ENCODE data around the gene CD300LG. TPM values are rescaled to one million over a fixed set of nuclear protein-coding genes. Genes with fewer than 3 reads are reported as not detected.

The CD300LG gene
- total RNA-seq, 2 experiments from 2014 or later = not detected

GRCh38 chr17:43897831-43898230 lies 50.9 kb downstream of the CD300LG start:
- no peaks in the 10 kb centered on the region for H3K36me3 ChIP-seq (ENCODE audit: insufficient read depth, low read length)
- no peak overlapping the region for H2AFZ ChIP-seq (ENCODE audit: low read length)
- no peak overlapping the region for H3K27ac ChIP-seq (ENCODE audit: low read depth, low read length, poor library complexity, severe bottlenecking)
- intact Hi-C loops (cut with micrococcal nuclease; ENCODE audit: unreplicated experiment) = no loop called here
- no peak for DNase-seq (ENCODE audit: low spot score)
- ChIA-PET POLR2A (no interaction called here), CTCF (ENCODE audit: unreplicated experiment) (no interaction called here)
- no peak for TF ChIP-seq EZH2phosphoT487 (IDR thresholded peaks at IDR 0.05; ENCODE audit: borderline replicate concordance, low read depth, low read length)
- TF ChIP-seq CTCF (conservative IDR thresholded peaks at IDR 0.05; ENCODE audit: low read length) = no peak
- H3K9me2 ChIP-seq (ENCODE audit: insufficient read depth, low read length) = no peaks in the 10 kb centered on the region
- no peaks in the 10 kb centered on the region for H3K4me1 ChIP-seq (ENCODE audit: insufficient read depth, low read length, poor library complexity, severe bottlenecking)
- no peaks in the 10 kb centered on the region for H3K79me2 ChIP-seq (ENCODE audit: insufficient read depth, low read depth, low read length)
- H3K4me2 ChIP-seq (ENCODE audit: low read length) = no peak overlapping the region
- H3K9me3 ChIP-seq (ENCODE audit: low read length) = no peaks in the 10 kb centered on the region
- no TSS peak for BruUV-seq (replicated peaks)
- H3K4me3 ChIP-seq (ENCODE audit: low read depth, low read length, poor library complexity, severe bottlenecking) = no peak overlapping the region
- H4K20me1 ChIP-seq (ENCODE audit: insufficient read depth, low read length) = no peaks in the 10 kb centered on the region

- ChIA-PET POLR2A (interaction anchor here (0.6 kb wide), 1 partner anchor 689 kb away, joined by 3 read pairs; no protein-coding TSS in a partner anchor), CTCF (ENCODE audit: unreplicated experiment) (no interaction called here)
- BruUV-seq (replicated peaks) = no TSS peak
- TF ChIP-seq EZH2phosphoT487 (IDR thresholded peaks at IDR 0.05; ENCODE audit: borderline replicate concordance, low read depth, low read length) = no peak
- TF ChIP-seq CTCF (conservative IDR thresholded peaks at IDR 0.05; ENCODE audit: low read length) = no peak
- no peaks in the 10 kb centered on the region for H3K4me1 ChIP-seq (ENCODE audit: insufficient read depth, low read length, poor library complexity, severe bottlenecking)
- DNase-seq (ENCODE audit: low spot score) = no peak
- no peak overlapping the region for H3K4me3 ChIP-seq (ENCODE audit: low read depth, low read length, poor library complexity, severe bottlenecking)
- H4K20me1 ChIP-seq (ENCODE audit: insufficient read depth, low read length) = no peaks in the 10 kb centered on the region
- no peak overlapping the region for H2AFZ ChIP-seq (ENCODE audit: low read length)
- intact Hi-C loops (cut with micrococcal nuclease; ENCODE audit: unreplicated experiment) = no loop called here
- no peaks in the 10 kb centered on the region for H3K9me3 ChIP-seq (ENCODE audit: low read length)
- no peaks in the 10 kb centered on the region for H3K9me2 ChIP-seq (ENCODE audit: insufficient read depth, low read length)
- no peak overlapping the region for H3K27ac ChIP-seq (ENCODE audit: low read depth, low read length, poor library complexity, severe bottlenecking)
- no peaks in the 10 kb centered on the region for H3K79me2 ChIP-seq (ENCODE audit: insufficient read depth, low read depth, low read length)
- H3K36me3 ChIP-seq (ENCODE audit: insufficient read depth, low read length) = no peaks in the 10 kb centered on the region
- H3K4me2 ChIP-seq (ENCODE audit: low read length) = no peak overlapping the region
Measured at GRCh38 chr17:43898446-43898845, 51.5 kb downstream of the CD300LG start.

GRCh38 chr17:43900183-43900857 lies 53.3 kb downstream of the CD300LG start:
- H3K4me2 ChIP-seq (ENCODE audit: low read length) = peak overlapping the region; percentile 50
- no peaks in the 10 kb centered on the region for H3K9me2 ChIP-seq (ENCODE audit: insufficient read depth, low read length)
- H2AFZ ChIP-seq (ENCODE audit: low read length) = peak overlapping the region; percentile 8; the same call in 1 of the 2 replicates
- no peaks in the 10 kb centered on the region for H3K4me1 ChIP-seq (ENCODE audit: insufficient read depth, low read length, poor library complexity, severe bottlenecking)
- no peak overlapping the region for H3K27ac ChIP-seq (ENCODE audit: low read depth, low read length, poor library complexity, severe bottlenecking)
- ChIA-PET CTCF (ENCODE audit: unreplicated experiment) (no interaction called here), POLR2A (no interaction called here)
- no peaks in the 10 kb centered on the region for H4K20me1 ChIP-seq (ENCODE audit: insufficient read depth, low read length)
- H3K36me3 ChIP-seq (ENCODE audit: insufficient read depth, low read length) = no peaks in the 10 kb centered on the region
- intact Hi-C loops (cut with micrococcal nuclease; ENCODE audit: unreplicated experiment) = no loop called here
- no peak for TF ChIP-seq EZH2phosphoT487 (IDR thresholded peaks at IDR 0.05; ENCODE audit: borderline replicate concordance, low read depth, low read length)
- TF ChIP-seq CTCF (conservative IDR thresholded peaks at IDR 0.05; ENCODE audit: low read length) = no peak
- BruUV-seq (replicated peaks) = no TSS peak
- peak; percentile 64 for DNase-seq (ENCODE audit: low spot score)
- no peaks in the 10 kb centered on the region for H3K9me3 ChIP-seq (ENCODE audit: low read length)
- H3K4me3 ChIP-seq (ENCODE audit: low read depth, low read length, poor library complexity, severe bottlenecking) = peak overlapping the region; percentile 17
- H3K79me2 ChIP-seq (ENCODE audit: insufficient read depth, low read depth, low read length) = no peaks in the 10 kb centered on the region

All from OCI-LY7 (cell line).